Activated CD4-positive, alpha-beta T cell treated with anti-CD3 and anti-CD28 coated beads for 48 hours (primary cell): Measurements from ENCODE around the gene SLC25A47.
A peak's percentile ranks its signal among the peaks of the same experiment; 100 is the strongest.

Experiments used
- DNase-seq: peaks from one replicate; pipeline ENCODE4 v3.0.0-alpha.2; 2020

The SLC25A47 gene

DNA sequence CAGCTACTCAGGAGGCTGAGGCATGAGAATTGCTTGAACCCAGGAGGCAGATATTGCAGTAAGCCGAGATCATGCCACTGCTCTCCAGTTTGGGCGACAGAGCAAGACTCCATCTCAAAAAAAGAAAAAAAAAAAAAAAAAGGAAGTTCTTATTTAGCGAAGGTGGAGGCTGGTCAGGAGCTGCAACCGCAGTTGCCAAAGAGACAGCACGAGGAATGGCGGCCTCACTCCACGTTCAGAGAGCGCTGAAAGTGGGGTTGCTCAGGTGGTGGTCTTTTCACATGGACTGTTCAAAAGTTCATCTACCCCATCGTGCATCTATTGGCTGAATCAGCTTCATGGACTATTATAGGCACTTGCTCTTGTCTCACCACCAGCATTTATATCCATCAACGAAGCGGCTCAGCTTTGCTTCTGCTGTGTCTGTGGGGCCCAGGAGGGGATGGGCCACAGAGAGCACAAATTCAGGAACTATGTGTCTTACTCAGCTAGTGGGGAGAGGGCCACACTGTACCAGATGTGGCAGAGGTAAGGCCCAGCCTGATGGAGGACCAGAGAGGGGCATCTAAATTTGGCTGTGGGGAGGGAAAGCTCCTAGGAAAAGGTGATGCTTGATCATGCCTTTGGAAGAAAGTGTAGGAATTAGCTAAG is 27.3 kb downstream of the SLC25A47 start:
- DNase-seq, result no peak

DNA sequence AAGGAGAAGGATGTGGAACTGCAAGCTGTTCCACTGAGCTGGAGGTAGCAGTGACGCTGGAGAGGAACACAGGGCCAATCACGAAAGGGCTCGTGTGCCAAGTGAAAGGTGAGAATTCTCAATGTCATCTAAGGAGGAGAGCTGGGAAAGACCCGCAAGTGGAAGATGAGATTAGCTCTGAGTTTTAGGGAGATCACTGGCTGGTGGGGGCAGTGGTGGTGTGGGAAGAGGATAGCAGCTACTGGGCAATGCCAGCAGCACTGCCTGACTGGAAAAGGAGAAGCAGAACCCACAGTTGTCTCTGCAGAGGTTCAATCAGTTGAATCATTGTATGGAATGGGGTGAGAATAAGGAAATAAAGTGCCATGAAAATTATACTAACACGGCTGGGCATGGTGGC is 27.8 kb downstream of the SLC25A47 start:
- DNase-seq, result no peak

DNA sequence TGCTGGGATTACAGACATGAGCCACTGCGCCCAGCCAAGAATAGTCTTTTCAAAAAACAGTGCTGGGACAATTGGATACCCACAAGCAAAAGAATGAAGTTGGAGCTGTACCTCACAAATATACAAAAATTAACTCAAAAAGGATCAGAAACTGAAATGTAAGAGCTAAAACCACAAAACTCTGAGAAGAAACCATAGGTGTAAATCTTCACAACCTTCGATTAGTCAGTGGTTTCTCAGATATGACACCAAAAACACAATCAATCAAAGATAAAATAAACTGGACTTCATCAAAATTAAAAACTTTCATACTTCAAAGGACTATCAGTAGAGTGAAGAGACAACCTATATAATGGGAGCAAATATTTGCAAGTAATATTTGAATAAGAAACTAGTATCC is 35.3 kb downstream of the SLC25A47 start:
- no peak for DNase-seq

DNA sequence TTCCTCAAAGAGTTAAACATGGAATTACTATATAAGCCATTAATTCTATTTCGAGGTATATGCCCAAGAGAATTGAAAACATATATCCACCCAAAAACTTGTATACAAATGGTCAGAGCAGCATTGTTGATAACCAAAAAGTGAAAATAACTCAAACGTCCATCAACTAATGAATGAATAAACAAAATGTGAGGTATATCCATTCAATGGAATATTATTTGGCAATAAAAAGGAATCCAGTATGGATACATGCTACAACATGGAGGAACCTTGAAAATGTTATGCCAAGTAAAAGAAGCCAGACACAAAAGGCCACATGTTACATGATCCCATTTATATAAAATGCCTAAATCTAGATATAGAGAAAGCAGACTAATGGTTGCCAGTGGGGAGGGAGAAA is 36.0 kb downstream of the SLC25A47 start:
- DNase-seq, result no peak

GRCh38 chr14:100359881-100360280 is 36.7 kb downstream of the SLC25A47 start:
- DNase-seq, result no peak

- no peak for DNase-seq
Observed at GRCh38 chr14:100361626-100362025, 38.5 kb downstream of the SLC25A47 start.

GRCh38 chr14:100362311-100362927 is 39.3 kb downstream of the SLC25A47 start:
- DNase-seq, result no peak

- DNase-seq, result no peak
Observed at GRCh38 chr14:100363053-100363452, 39.9 kb downstream of the SLC25A47 start.

GRCh38 chr14:100364403-100364802 is 41.3 kb downstream of the SLC25A47 start:
- DNase-seq, result no peak

DNA sequence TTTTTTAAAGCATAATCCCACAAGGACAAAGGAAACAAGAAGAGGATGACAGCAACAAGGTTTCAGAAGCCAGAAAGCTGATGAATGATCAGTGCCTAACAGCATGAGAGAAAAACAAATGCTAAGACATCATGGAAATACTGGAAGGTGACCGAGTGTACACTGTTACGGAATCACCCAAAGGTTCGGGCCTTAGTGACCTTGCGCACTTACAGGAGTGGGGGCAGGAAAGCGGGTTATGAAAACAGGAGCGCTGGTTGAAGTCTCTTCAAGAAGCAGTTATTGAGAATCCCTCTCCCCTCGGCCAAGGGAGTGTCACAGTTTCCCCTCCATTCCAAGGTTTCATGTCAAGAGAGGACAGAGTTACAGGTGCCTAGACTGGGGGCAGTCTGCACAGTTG is 42.6 kb downstream of the SLC25A47 start:
- no peak for DNase-seq

DNA sequence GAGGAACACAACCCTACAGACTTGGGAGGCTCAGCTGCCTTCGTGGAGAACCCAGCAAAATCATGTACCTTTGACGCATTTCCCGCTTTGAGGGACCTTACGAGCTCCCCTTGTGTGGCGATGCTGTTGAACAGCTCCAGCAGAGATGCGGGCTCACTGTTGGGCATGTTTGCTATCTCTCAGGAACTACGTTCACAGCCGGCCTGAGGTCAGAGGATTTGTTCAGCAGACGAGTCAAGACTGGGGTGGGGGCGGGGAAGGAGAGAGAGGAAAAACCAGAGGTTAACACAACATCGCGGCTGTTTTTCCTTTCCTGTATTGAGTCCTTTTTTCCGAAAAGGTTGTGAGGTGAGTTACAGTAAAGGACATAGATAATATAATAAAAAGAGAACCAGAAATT is 45.9 kb downstream of the SLC25A47 start:
- no peak for DNase-seq

DNA sequence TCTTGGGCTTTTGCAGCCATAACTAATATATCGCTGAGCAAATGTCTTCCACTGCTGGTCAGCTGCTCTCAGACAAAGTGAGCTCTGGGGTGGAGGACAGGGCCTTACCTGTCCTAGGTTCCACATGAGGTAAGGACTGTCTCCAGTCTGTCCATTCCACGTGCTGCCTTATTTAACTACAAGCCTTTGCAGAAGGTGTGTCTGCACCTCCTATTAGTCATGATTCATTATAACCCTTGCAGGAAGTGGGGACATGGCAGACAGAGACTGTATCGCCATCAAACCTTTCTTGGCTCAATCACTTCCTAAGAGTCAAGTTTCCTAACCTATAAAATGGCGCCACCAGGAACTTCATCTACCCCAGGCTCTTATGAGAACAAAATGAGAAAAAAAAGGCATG is 46.9 kb downstream of the SLC25A47 start:
- no peak for DNase-seq

- no peak for DNase-seq
Observed at GRCh38 chr14:100371773-100372172, 48.6 kb downstream of the SLC25A47 start.

DNA sequence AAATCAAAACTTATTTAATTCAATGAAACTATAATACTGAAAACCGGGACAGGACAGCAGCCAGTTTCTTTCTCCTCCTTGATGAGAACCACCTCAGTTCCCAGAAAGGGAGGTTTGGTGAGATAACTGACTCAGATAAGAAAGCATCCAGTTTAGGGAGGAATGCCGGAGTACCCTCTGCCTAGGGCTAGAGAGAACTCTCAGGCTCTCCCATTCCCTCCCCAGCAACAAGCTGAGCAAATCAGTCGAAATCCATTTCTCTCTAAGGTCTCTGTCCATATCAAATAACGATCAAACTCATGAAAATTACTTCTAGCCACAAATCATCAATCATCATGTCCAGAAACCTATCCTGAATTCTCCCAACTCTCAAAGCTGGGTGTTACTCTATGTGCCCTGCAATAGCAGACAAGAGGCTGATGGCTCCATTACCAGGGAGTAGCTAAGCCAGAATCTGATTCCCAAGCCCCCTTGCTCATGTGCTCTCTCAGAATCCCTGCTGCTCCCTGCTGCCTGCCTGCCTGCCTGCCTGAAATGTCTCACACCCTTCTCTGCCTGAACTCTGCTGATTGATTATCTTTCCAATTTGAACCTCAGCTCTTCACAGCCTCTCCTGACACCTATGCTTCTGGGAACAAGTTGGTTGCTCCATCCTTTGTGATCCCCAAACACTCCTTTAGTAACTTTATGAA is 49.4 kb downstream of the SLC25A47 start:
- no peak for DNase-seq

DNA sequence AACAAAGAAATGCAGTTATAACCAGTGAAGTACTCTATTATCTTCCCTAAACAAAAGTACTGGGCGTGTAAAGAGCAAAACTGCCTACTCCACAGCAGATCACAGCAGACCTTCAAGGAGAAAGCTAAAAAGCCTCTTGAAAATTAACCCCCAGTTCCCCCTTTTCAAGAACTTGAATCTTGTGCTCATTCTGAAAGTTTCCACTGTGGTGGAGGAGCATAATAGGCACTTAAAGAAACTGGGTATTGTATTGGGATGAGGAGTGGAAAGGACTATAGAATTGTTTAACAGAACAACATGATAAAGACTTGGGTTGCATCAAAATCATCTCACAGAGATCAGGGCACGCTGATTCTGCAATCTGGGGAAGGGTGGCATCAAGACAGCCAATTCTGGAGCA is 51.1 kb downstream of the SLC25A47 start:
- DNase-seq, result no peak

GRCh38 chr14:100374876-100375265 is 51.7 kb downstream of the SLC25A47 start:
- DNase-seq, result no peak

- peak; percentile 91 for DNase-seq
Observed at GRCh38 chr14:100375266-100375962, 52.3 kb downstream of the SLC25A47 start.

- peak; percentile 96 for DNase-seq
Observed at GRCh38 chr14:100375963-100376735, 53.0 kb downstream of the SLC25A47 start, which contains the start of gene WDR25. Gene WDR25, plus strand, starts transcription at chr14:100376485.

GRCh38 chr14:100376751-100377171 is 53.6 kb downstream of the SLC25A47 start:
- no peak for DNase-seq
